Tibial nerve (tissue), 3 donors: ENCODE data around the gene ZW10.

Source experiments
- EP300 ChIP-seq, 2 donors: sonication (generic); formaldehyde crosslinking; IDR thresholded peaks; one replicate each; pipeline ENCODE4 v1.6.1; 2017; ENCODE audit warnings: antibody characterized with exemption in 2 of 2, mild to moderate bottlenecking in 1 of 2
- POLR2A ChIP-seq, 2 donors: fragments of 450-650 bp; IDR thresholded peaks; one replicate each; pipeline ENCODE4 v1.6.1; 2017; ENCODE audit warnings: antibody characterized with exemption in 2 of 2, mild to moderate bottlenecking in 2 of 2, moderate library complexity in 2 of 2

DNA sequence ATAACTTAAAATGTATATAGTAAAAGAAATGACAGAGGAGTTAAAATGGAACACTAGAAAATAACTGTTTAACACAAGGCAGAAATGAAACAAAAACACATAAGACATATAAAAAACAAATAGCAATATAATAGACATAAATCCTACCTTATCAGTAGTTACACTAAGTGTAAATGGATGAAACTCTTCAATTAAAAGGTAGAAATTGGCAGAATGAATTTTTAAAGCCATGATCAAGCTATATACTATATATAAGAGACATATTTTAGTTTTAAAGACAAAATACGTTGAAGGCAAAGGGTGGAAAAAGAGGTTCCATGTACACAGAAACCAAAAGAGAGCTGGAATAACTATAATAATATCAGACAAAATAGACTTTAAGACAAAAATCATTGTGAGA, 62.5 kb downstream of the ZW10 start:
- no peak for TF ChIP-seq EP300 (IDR thresholded peaks at IDR 0.05)
- no peak for TF ChIP-seq POLR2A (IDR thresholded peaks at IDR 0.05)
